ENCODE data around the gene SIVA1.
"Not testable (repeated sequence)": the region's sequence is repeated elsewhere in the genome, so short reads cannot be mapped to it uniquely, and the experiment has no call there.

Gene SIVA1

DNA sequence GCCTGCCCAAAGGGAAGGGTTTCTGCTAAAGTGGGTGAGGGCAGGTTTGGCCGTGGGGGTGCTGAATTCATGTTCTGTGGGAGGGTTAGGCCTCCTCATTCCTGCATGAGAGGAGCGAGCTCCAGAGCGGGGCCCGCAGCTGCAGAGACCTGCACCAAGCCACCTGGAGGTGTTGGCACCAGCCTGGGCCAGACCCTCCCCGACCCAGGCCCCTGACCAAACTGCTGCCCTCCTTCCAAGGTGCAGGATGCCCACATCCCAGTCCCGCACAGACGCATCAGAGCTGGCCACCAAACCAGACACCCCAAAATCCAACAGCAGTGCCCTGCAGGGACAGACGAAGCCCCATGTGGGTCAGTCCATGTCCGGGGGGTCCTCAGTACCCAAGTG is 18.4 kb upstream of the SIVA1 start:
- no peak for DNase-seq (ENCODE audit: low read depth in 2 of 2)

- no peak for DNase-seq (ENCODE audit: low read depth in 2 of 2)
These were observed 17.8 kb upstream of the SIVA1 start for GRCh38 chr14:104734991-104735779.

DNA sequence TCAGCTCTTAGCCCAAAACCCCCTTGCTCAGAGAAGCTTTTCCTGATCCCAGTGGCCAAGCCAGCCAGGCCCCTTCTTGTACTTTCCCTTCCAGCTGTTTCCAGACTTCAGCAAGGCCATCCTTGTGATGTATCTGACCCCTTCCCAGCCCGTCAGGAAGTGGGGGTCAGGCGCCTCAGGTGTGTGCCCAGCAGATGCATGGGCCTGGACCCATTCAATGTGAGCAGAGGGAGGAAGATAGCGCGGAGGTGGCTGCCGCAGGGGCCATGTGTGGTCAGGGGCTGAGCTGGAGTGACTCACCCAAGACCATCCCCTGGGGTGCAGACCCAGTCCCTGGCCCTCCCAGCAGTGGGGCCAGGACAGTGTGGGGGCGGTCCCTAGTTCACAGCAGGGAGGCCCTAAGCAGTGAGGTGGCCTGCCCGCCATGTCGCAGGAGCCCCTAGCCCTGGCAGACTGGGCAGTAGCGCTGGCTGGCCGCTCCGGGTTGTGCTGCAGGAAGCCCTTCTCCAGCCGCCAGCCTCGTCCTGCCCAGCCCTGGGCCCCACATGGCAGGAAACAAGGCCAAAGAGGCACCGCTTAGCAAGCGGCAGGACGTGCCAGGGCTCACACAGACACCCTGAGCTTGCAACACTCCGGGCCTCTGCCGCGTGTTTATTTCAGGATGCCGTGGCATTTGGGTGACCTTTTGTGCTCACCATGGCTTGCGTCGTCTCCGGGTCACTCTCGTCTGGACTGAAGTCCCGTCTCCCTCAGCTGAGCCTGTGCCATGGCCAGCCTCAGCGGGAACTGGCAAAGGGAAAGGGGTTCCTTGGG is 16.9 kb upstream of the SIVA1 start:
- no peak for DNase-seq (ENCODE audit: low read depth in 2 of 2)

GRCh38 chr14:104738375-104739019 is 14.4 kb upstream of the SIVA1 start:
- no peak for DNase-seq (ENCODE audit: low read depth in 2 of 2)

DNA sequence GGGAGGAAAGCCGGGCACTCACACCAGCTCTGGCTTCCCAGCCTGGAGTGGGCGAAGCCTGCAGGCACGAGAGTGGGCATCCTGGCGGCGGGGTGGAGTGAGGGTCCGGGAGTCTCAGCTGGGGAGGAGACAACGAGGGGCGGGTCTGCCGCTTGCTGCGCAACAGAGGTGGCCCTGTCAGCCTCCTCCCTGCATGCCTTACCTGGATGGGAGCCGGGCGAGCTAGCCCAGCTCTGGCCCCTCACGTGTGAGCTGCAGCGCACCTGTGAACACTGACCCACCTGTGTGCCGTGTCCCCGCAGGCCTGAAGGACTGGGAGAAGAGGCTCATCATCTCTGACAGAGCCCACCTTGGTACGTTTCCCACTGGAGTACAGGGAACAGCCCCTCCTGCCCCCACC is 13.9 kb upstream of the SIVA1 start:
- no peak for DNase-seq (ENCODE audit: low read depth in 2 of 2)

- no peak for DNase-seq (ENCODE audit: low read depth in 2 of 2)
These were observed 13.1 kb upstream of the SIVA1 start for GRCh38 chr14:104739546-104740516.

- no peak for DNase-seq (ENCODE audit: low read depth in 2 of 2)
These were observed 11.7 kb upstream of the SIVA1 start for GRCh38 chr14:104741108-104741802.

DNA sequence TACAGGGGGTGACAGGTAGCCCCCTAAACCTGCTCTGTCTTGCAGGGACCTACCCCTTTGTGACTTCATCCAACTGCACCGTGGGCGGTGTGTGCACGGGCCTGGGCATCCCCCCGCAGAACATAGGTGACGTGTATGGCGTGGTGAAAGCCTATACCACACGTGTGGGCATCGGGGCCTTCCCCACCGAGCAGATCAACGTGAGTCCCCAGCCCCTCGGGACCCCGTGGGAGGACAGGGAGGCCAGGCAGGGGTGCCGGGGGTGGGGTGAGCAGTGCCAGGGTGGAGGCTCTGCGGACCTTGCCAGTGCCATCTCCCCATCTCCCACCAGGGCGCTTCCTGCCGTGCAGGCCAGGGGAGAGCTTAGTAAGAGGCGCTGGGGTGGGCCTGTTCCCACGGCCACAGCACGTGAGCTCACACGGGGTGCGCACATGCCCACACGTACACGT is 11.1 kb upstream of the SIVA1 start:
- DNase-seq (ENCODE audit: low read depth in 2 of 2), result no peak

GRCh38 chr14:104742586-104743455 is 10.1 kb upstream of the SIVA1 start:
- no peak for DNase-seq (ENCODE audit: low read depth in 2 of 2)

DNA sequence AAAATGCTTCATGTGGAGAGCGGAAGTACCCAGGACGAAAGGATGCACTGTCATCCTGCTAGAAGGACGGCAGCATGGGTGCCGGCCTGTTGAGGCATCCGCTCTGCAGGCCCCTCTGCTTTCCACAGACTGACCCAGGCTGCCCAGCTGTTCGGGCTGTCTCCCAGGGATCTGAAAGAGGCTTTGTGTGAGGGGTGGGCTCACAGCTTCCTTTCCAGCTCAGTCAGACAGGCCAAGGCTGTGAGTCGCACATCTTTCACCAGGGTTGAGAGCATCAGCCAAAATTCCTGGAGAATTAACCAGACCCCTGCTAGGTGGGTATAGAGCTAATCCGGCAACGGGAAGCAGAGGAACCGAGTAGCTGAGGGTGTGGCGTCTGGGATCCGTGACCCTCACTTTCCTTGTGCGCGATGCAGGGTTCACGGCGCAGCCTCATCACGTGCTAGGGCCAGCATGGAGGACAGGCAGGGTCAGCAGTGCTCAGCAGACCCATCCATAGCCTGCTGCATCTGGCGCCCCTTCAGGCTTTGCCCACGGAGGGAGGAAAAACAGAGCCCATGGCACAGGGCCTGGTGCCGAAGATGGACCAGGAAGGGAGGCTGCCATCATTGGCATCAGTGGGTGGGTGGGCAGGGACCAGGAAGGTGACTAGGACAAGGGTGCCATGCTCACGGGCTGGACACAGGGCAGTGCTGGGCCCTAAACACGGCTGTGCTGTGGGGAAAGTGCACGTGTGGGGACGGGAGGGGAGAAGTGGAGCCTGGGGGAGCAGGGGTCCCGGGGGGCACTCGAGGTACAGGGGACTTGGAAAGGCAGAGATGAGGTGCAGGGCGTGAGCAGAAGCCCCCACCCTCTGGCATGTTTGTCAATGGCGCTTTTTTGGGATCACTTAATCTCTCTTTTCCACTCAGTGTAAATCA is 9.2 kb upstream of the SIVA1 start:
- no peak for DNase-seq (ENCODE audit: low read depth in 2 of 2)

GRCh38 chr14:104744484-104744883 is 8.5 kb upstream of the SIVA1 start:
- DNase-seq (ENCODE audit: low read depth in 2 of 2), result no peak

GRCh38 chr14:104745431-104745830 is 7.5 kb upstream of the SIVA1 start:
- no peak for DNase-seq (ENCODE audit: low read depth in 2 of 2)

- no peak for DNase-seq (ENCODE audit: low read depth in 2 of 2)
These were observed 6.8 kb upstream of the SIVA1 start for GRCh38 chr14:104746071-104746545.

DNA sequence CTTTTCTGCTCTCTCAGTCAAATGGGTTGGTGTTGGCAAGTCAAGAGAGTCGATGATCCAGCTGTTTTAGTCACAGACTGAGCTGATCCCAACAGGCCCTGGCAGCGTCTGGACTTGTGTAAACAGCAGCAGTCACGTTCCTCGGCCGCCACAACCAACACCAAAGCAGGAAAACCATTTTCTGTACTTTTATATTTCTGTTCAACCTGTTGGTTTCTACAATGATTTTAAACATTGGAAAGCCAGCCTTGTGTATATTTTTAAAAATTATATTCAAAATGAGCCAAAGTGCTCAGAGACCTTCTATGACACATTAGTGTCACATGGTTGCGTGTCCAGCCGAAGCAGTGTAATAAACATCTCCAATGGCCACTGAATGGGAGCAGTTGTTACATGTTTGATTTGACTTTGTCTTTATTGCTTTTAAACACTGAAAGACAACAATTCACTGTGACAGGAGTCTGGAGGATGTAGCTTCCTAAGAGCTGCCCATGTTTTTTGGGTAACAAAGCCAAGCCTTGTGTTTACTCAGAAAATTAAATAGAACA is 5.9 kb upstream of the SIVA1 start:
- DNase-seq (ENCODE audit: low read depth in 2 of 2), result no peak

DNA sequence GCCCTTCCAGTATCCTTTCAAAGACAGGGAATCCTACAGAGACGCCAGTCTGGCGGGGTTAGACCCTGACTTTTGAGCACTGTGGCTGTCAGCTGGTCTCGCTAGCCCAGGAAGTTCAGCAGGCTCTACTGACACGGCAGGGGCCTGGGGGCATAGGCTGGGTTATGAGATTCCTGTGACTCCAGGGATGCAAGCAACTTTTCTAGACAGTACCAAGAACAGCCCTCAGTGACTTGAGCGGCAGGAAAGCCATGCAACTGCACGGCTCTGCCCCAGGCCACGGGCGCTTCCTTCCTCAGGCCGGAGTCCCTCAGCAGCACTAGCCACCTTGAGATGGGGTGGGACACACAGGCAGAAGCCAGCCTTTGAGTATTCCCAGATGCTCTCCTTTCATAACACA is 5.1 kb upstream of the SIVA1 start:
- DNase-seq (ENCODE audit: low read depth in 2 of 2), result no peak

DNA sequence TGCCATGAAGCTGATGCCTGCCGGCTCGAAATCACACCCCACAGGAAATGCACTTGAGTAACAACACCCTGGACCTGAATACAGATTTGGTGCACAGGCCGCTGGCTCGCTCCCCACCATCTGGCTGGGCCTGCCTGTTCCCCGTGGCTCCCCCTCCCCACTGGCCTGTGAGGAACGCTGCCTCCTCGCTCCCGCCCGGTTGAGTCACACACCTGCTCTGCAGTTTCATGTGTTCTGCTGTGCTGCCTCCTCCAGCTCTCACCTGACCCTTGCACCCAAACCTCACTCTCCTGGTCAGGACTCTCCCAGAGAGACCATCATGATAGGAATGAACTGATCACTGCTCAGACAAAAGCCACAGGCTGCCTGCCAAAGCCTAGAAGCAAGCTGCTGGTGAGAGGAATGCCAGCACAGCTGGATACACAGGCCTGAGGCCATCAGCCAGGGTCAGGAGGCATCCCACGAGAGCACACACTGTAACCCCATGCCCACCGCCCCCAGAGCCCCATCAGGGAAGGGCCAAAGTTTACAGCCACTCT is 3.8 kb upstream of the SIVA1 start:
- DNase-seq (ENCODE audit: low read depth in 2 of 2), result no peak

DNA sequence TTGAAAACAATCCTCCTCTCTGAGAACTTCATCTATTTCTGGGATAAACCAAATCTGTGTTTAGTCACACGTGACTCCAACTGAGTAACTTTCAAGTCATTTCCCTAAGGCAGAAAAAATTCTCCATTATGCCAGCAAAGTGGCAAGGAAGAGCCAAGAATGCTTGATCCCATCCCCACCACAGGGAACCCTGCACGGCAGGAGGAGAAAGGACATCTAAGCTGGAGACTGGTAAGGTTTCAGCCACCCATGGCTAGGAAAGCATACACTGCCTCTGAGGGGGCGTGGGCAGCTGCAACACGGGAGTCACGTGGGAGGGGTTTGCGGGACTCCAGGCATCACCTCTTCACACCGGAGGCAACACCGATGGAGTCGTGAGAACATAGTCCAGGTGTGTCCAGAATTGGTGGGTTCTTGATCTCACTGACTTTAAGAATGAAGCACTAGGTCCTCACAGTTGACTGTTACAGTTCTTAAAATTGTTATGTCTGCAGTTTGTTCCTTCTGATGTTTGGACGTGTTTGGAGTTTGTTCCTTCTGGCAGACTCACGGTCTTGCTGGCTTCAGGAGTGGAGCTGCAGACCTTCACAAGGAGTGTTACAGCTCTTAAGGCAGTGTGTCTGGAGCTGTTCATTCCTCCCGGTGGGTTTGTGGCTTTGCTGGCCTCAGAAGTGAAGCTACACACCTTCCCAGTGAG is 2.7 kb upstream of the SIVA1 start:
- no peak for DNase-seq (ENCODE audit: low read depth in 2 of 2)

DNA sequence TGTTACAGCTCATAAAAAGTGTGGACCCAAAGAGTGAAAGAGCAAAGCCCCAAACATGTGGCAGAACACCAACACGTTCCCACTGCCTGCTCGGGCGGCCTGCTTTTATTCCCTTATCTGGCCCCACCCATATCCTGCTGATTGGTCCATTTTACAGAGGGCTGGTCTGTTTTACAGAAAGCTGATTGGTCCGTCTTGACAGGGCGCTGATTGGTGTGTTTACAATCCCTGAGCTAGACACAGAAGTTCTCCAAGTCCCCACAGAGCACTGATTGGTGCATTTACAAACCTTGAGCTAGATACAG is 2.2 kb upstream of the SIVA1 start:
- DNase-seq (ENCODE audit: low read depth in 2 of 2), result not testable (repeated sequence)
